ENCODE measurements around the gene USP15.
"Not testable (repeated sequence)": the region's sequence is repeated elsewhere in the genome, so short reads cannot be mapped to it uniquely, and the experiment has no call there.

Gene USP15

DNA sequence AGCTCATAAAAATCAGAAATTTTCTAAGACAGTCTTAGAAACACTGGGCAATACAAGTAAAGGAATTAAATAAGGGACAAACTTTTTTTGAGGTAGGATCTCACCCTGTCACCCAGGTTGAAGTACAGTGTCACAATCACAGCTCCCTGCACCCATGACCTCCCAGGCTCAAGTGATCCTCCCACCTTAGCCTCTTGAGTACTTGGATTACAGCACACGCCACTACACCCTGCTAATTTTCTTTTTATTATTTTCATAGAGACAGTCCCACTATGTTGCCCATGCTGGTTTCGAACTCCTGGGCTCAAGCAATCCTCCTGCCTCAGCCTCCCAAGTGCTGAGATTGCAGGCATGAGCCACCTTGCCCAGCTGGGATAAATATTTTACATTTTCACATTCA is 90.3 kb downstream of the USP15 start:
- DNase-seq (ENCODE audit: low read depth, low spot score): no peak
- TF ChIP-seq, protein P1, sequence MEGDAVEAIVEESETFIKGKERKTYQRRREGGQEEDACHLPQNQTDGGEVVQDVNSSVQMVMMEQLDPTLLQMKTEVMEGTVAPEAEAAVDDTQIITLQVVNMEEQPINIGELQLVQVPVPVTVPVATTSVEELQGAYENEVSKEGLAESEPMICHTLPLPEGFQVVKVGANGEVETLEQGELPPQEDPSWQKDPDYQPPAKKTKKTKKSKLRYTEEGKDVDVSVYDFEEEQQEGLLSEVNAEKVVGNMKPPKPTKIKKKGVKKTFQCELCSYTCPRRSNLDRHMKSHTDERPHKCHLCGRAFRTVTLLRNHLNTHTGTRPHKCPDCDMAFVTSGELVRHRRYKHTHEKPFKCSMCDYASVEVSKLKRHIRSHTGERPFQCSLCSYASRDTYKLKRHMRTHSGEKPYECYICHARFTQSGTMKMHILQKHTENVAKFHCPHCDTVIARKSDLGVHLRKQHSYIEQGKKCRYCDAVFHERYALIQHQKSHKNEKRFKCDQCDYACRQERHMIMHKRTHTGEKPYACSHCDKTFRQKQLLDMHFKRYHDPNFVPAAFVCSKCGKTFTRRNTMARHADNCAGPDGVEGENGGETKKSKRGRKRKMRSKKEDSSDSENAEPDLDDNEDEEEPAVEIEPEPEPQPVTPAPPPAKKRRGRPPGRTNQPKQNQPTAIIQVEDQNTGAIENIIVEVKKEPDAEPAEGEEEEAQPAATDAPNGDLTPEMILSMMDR (IDR thresholded peaks at IDR 0.05; ENCODE audit: low read depth, low read length): no peak
- in situ Hi-C loops (cut with HindIII; ENCODE audit: low sequenced_read_pairs): no loop called here
- no peak overlapping the region for H3K4me3 ChIP-seq (ENCODE audit: low read depth, low read length)

DNA sequence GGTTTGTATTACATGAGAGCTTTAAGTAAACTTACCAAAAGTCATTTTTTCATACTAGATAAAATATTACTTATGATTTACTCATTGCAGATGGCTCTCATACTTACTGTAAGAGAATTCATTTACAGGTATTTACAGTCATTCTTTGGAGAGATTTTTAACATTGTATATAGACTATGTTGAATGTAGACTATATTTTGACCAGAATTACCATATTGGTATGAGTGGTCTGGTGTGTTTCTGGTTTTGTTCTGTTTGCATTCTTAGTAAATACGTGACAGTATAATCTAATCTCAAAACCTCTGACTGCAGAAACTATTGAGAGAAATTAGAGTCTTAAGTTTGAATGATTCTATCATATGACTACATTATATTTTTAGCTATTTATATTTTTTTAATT is 91.1 kb downstream of the USP15 start:
- H3K4me3 ChIP-seq (ENCODE audit: low read depth, low read length): no peak overlapping the region
- DNase-seq (ENCODE audit: low read depth, low spot score): no peak
- in situ Hi-C loops (cut with HindIII; ENCODE audit: low sequenced_read_pairs): no loop called here
- TF ChIP-seq, protein P1 (IDR thresholded peaks at IDR 0.05; ENCODE audit: low read depth, low read length): no peak

- TF ChIP-seq, protein P1 (IDR thresholded peaks at IDR 0.05; ENCODE audit: low read depth, low read length): no peak
- no peak overlapping the region for H3K4me3 ChIP-seq (ENCODE audit: low read depth, low read length)
- in situ Hi-C loops (cut with HindIII; ENCODE audit: low sequenced_read_pairs): no loop called here
- DNase-seq (ENCODE audit: low read depth, low spot score): no peak
These were observed 100.8 kb downstream of the USP15 start for GRCh38 chr12:62361048-62361447.

- TF ChIP-seq, protein P1 (IDR thresholded peaks at IDR 0.05; ENCODE audit: low read depth, low read length): no peak
- in situ Hi-C loops (cut with HindIII; ENCODE audit: low sequenced_read_pairs): no loop called here
These were observed 103.3 kb downstream of the USP15 start for GRCh38 chr12:62363506-62363905.

GRCh38 chr12:62364697-62365096 is 104.5 kb downstream of the USP15 start:
- DNase-seq (ENCODE audit: low read depth, low spot score); in situ Hi-C loops (cut with HindIII; ENCODE audit: low sequenced_read_pairs); H3K4me3 ChIP-seq (ENCODE audit: low read depth, low read length): not testable (repeated sequence)

More at GRCh38 chr12:62363506-62363905, 103.3 kb downstream of the USP15 start:
- H3K4me3 ChIP-seq (ENCODE audit: low read depth, low read length): no peak overlapping the region
- DNase-seq (ENCODE audit: low read depth, low spot score): no peak

DNA sequence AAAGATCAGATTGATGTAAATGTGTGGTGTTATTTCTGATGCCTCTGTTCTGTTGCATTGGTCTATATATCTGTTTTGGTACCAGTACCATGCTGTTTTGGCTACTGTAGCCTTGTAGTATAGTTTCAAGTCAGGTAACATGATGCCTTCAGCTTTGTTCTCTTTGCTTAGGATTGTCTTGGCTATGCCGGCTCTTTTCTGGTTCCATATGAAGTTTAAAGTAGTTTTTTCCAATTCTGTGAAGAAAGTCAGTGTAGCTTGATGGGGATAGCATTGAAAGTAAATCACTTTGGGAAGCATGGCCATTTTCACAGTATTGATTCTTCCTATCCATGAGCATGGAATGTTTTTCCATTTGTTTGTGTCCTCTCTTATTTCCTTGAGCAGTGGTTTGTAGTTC is 105.6 kb downstream of the USP15 start:
- in situ Hi-C loops (cut with HindIII; ENCODE audit: low sequenced_read_pairs); H3K4me3 ChIP-seq (ENCODE audit: low read depth, low read length); DNase-seq (ENCODE audit: low read depth, low spot score): not testable (repeated sequence)

DNA sequence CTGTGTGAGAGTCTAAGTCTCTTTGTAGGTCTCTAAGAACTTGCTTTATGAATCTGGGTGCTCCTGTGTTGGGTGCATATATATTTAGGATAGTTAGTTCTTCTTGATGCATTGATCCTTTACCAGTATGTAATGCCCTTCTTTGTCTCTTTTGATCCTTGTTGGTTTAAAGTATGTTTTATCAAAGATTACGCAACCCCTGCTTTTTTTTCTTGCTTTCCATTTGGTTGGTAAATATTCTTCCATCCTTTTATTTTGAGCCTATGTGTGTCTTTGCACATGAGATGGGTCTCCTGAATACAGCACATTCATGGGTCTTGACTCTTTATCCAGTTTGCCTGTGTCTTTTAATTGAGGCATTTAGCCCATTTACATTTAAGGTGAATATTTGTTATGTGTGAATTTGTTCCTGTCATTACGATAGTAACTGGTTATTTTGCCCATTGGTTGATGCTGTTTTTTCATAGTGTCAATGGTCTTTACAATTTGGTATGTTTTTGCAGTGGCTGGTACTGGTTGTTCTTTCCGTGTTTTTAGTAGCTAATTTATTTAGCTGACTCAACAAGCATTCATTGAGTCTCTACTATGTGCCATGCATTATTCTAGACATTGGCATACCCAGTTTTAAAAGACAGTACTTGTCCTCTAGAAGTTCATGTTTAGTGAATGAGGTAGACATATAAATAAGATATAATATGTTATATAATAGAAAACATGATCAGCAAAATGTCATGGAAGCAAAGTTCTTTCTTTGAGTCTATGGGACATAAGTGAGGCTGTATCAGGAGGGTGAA is 108.4 kb downstream of the USP15 start:
- in situ Hi-C loops (cut with HindIII; ENCODE audit: low sequenced_read_pairs); DNase-seq (ENCODE audit: low read depth, low spot score); H3K4me3 ChIP-seq (ENCODE audit: low read depth, low read length): not testable (repeated sequence)

DNA sequence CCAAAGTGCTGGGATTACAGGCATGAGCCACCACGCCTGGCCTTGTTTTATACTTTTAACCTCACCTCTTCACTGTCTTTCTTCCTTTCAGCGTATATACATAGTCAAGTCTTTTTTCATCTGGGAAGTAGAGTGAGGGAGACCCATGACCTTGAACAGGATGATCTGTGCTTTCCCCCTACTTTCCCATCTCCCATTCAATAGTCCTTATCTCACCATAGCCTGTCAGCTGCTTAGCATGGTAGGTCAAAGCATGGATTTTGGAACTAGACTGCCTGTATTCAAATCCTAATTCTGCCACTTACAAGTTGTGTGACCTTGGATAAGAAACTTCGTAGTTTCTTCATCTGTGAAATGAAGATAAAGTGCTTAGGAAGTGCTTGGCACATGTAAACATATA is 110.0 kb downstream of the USP15 start:
- no peak overlapping the region for H3K4me3 ChIP-seq (ENCODE audit: low read depth, low read length)
- in situ Hi-C loops (cut with HindIII; ENCODE audit: low sequenced_read_pairs): no loop called here
- no peak for DNase-seq (ENCODE audit: low read depth, low spot score)
- TF ChIP-seq, protein P1 (IDR thresholded peaks at IDR 0.05; ENCODE audit: low read depth, low read length): no peak

Measured in astrocyte of the spinal cord (primary cell).